NK-92 (cell line): Measurements from ENCODE around the gene FAIM2.

ENCODE experiments used
- DNase-seq: peaks from one replicate; lab custom pipeline; 2025; ENCODE audit not compliant: unreplicated experiment; lab: John Stamatoyannopoulos, UW

The FAIM2 gene

DNA sequence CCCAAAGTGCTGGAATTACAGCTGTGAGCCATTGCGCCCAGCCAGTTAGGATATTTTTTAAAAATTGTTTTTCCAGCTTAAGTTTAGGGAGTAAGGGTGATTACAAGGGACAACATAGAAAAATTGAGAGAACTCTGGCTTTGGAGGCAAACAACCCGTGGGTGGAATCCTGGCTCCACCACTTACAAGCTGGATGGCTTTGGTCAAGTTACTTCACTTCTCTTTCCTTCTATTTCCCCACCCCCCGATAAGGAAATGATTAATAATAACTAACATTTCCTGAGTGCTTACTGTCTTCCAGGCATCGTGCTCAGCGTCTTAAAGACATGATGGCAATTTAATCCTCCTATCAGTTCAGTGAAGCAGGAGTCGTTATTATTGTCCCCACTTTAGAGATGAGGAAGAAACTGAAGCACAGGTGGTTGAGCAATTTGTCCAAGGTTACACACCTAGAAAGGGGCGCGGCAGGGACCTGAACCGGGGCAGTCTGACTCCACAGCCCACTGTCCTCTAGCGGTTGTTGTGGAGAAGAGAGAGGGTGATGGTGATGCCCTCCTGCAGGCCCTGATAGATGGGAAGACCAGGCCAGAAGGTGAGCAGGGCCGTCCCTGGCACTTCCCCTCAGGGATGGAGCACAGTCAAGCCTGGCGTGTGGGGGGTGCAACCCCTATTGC, 16.7 kb upstream of the FAIM2 start:
- no peak for DNase-seq

DNA sequence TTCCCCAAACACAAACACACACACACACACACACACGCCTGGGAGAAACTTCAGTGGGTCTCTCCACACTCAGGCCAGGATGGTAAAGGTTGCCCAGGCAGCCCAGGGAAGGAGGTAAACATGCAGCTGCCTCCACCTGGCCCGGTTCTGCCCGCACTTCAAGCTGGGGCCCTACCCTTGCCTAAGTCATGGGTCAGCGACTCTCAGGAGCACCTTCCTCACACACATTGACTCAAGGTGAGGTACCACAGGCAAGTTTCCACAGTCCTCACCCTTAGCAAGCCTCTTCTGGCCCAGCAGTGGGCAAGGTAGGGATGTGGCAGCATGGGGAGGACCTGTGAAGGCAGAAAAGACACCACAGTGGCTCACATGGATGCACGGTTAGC, 14.1 kb upstream of the FAIM2 start:
- DNase-seq: no peak

DNA sequence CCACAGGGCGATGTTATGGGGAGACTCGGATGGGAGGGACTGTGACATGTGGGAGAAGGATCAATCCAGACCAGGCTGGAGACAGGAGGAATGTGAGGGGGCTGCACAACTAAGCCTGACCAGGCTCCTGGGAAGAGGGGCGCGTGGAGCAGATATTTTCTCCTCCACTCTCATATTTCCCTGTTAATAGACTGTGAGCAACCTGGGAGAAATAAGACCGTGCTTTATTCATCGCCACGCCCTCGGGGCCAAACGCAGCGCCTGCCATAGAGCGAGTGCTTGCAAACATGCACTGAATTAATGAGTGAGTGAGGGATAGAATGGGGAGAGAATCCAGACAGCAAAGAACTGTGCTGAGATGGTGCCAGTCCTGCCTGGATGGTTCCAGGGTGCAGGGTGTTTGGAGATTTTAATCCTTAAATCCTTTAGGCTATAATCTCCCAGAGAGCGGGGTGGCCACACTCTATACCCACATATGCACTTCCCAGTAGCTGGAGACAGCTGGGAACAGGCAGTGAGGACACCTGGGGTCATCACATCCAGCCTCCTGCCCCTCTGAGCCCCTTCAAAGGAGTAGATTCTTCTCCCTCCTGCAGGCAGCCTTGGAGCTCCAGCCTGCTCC, 13.6 kb upstream of the FAIM2 start:
- no peak for DNase-seq

DNA sequence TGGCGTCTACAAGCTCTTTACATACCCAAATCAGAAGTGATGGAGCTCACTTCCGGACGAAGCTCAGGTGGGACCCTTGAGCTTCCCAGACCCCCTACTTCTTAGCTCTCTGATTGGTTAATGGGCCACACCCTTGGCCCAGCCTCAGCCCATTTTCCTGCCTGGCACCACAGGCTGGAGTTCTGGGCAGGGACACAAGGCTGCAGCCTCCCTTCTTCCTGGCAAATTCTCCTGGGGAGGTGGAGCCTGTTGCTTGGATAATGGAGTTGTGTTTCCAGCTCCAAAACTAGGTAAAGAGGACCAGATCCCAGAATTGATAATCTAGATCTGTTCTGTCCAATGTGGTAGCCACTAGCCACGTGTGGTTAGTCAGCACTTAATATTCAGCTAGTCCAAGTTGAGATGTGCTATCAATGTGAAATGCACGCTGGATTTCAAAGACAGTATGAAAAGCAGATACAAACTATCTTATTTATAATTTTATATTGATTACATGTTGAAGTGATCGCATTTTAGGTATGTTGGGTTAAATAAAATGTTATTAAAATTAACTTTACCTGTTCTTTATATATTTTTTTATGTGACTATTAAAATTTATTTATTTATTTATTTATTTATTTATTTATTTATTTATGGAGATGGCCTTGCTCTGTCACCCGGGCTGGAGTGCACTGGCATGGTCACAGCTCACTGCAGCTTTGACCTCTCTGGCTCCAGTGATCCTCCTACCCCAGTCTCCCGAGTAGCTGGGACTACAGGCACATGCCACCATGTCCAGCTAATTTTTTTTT, 12.6 kb upstream of the FAIM2 start:
- DNase-seq: no peak

DNA sequence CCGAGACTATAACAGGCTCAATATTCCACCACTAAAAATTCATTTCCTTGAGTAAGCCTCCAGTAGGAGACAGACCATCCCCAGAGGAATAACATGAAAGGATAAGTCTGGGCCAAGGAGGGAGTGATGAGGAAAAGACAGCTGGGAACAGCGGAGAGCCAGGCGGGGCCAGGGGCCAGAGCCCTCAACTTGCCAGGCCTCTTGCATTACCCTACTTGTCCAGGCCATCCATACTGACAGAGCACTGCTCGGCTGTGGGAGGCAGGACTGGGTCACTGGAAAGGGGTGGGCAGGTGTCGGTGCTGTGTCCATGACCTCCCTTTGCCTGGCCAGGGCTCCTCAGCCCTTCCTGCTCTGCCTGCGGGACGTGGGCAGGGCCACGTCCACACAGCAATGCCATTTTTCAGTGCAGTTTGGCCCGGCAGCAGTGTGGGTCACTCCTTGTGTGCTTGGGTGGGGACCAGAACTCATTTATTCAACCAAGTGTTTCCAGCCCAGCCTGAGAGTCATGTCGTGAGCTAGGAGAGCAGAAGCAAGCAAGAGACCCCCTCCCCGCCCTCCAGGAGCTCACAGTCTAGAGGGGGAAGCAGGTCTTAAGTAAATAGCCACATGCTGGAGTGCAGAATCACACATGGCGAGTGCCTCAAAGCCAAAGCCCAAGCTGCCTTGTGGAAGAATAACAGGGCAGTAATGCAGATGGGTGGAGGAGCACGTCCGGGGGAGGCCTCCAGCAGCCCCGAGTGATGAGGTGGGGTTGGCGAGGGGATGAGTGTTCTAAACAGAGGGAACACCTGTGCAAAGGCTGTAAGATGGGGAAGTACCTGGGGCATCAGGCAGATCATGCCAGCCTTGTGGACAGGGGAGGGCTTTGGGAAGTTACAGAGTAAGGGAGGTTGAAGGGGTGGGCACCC, 8.9 kb upstream of the FAIM2 start:
- no peak for DNase-seq

DNA sequence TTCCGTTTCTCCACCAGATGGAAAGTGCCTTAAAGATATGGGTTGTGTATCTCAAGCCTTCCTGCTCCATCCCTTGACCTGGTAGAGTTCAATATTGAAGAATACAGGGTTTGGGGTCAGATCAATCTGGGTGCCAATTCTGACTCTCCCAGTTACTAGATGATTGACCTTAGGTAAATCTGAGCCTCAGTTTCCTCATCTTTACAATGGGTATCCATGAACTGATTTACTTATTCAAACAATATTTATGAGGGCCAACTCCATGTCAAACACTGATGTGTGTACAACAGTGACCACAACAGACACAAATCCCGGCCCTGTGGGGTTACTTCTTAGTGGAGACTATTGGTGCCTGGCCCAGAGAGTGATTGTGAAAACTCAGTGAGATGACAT, 7.5 kb upstream of the FAIM2 start:
- no peak for DNase-seq

DNA sequence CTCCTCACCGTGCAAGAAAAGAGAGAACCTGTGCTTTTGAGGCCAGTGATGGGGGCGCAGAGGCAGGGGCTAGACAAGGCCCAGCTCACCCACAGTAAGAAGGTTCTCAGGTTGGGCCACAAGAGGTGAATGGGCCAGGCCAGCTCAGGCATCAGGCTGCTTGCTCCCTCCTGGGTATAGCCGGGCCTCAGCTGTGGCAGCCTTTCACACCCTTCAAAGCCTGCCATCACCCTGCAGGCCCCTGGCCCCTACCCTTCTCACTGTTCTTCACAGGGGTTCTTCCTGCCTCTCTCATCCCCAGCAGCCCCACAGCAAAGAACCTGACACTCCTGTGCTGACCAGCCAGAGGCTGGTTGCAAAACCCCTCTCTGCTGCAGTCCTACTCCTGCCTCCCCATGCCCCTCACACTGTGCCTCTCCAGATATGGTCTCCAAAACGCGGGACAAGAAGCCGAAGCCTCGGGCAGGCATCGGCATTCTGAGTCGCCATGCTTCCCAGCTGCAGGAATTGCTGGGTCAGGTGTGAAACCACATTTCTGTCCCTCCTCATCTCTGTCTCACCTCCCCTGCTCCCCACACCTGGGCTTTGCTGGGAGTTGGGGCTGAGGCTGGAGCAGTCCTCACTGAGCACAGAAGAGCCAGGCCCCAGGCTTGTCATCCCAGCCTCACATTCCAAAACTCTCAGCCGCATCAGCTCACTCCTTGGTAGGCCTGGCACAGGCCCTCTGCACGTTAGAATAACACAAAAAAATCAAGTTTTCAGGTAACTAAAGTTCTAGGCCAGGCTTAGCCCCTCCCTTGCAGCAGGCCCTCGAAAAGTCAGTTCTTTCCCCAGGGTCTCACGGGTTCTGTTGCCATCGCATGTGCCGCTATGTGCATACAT, 6.9 kb upstream of the FAIM2 start:
- DNase-seq: no peak

DNA sequence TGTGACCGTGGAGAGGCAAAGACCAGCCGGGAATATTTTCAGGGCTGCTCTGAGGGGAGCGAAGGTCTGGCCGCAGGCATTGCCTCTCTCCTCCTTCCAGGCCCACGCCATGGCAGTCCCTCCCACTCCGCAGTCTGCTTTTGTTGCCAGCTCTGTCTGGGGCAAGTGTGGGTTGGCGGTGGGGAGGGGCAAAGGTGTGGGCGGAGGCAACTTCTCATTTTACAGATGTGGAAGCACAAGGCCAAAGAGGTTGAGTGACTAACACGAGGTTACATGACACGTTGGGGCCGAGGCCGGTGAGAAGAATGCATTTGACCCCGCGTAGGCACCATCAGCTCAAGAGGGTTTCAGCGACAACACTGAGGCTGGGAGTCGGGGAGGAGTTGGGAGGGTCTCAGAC, 6.1 kb upstream of the FAIM2 start:
- no peak for DNase-seq

DNA sequence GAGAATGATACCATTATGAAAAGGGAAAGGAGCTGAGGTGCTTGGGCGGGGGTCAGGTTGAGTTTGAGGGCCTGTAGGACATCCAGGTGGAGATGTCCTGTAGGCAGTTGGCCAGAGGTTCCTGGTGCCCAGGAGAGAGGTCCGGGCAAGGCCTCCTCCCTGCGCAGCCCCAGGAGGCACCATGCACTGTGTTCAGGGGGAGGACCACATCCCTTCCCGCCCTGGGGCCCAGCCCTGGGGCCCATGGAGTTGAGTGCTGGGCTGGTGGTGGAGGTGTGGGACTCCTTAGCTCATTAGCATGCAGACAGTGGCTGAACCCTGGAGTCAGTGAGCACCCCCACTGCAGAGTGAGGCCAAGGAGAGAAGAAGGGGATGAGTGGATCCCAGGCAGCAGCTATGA, 5.7 kb upstream of the FAIM2 start:
- no peak for DNase-seq

DNA sequence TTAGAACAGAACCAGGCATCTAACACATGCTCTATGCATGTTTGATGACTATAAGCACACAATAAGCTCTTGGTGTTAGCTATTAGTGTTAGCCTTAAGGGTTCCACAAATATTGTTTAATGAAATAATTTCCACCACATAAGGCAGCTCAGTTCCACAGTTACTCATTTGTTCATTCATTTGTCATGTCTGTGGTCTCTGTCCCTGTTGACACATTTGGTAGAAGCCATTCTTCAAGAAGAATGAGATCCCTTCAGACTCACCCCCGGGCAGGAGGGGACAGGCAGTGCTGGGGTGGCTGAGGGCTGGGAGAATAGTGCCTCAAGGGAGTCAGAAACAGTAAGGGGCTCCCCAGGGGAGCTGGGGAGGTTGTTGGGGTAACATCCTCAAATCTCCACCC, 3.7 kb upstream of the FAIM2 start:
- no peak for DNase-seq

DNA sequence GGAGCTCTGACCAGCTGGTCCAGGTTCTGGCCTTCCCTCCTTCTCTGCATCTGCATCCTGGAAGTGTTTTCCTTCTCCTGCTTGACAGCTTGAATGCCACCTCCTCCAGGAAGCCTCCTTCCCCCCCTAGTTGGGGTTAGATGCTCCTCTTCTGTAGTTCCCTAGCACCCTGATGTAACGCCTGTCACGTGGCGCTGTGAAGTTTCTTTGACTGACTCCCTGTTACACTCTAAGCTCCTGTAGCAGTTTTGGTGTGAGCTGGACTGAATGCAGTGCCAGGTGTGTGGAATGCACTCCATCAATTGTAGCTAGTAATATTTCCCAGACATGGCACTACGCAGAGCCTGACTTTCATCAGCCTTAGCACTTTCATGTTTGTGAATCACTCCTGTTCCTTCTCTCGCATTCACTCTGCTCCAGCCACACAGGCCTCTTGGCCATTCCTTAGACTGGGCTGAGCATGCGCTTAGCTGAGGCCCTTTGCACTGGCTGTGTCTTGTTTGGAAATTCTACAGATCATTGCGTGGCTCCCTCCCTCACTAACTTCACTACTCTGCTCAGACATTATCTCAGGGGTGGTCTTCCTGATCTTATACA, 2.1 kb upstream of the FAIM2 start:
- DNase-seq: no peak

DNA sequence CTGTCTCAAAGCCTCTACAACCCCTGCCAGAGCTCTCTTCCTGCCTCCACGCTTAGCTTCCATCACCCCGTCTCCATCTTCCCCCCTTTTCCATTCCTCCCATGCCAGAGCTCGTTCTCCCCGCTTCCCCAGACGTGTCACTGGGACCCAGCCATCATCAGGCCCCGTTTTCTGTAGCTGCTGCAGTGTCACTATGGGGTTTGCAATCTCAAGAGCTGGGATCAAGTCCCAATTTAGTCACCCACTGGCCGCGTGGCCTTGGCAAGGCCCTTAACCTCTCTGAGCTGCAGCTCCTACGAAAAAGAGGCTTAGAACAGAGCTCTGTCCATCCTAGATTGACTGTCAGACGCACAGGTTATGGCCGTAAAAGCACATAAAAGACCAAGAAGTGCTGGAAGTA, 901 bp upstream of the FAIM2 start:
- no peak for DNase-seq

DNA sequence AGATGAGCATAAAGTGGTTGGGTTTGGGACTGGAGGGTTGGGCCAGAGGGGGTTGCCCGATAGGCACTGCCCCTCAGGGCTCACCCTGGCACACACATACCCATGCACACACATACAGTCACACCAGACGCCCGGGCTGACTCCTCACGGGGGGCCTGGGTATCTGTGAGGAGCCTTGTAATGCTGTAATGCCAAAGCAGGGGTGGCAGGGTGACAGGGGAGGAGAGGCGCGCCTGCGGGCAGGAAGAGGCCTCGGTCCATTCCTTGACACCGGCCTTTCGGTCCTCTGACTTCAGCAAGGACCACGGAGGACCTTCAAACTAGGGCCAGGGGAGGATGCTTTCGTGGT, 375 bp downstream of the FAIM2 start:
- DNase-seq: no peak

DNA sequence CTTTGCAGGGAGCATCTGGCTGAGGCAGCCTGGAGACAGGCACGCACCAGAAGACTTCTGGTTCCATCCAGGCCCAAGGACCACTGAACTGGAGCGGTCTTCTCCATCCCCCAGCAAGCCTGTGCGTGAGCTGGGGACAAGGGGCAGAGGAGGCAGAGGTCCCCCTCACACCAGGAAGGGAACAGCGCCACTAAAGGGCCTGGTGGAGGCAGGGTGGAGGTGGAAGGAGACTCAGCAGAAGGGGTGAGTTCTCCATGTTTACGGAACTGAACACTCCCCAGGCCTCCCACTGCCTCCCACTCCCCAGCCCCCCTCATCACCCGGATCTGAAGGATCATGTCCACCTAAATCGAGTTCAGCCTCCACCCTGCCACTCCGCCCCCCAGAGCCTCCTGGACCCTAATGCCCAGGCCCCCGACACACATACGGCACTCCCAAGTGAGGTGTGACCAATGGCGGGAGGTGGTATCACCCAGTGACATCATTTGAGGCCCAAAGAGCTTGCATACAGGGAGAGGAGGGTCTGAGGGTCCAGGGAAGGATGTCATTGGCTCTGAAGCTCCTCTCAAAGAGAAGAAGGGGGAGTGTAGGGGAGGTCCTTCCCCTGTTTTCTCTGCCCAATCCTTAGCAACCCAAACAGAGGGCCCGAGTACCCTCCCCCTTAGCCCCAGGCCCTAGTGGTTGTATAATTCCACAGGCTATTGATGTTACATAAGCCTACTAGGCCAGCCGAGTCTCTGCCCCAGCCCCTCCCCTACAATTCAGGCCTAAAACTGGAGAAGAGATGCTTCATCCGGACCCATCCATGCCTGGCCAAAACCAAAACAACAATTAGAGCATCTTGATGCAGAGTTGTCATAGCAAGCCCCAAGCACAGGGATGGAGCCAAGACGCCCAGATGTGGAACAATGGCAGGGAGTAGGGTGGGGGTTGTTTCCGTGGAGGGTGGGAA, 1.0 kb downstream of the FAIM2 start:
- DNase-seq: no peak

DNA sequence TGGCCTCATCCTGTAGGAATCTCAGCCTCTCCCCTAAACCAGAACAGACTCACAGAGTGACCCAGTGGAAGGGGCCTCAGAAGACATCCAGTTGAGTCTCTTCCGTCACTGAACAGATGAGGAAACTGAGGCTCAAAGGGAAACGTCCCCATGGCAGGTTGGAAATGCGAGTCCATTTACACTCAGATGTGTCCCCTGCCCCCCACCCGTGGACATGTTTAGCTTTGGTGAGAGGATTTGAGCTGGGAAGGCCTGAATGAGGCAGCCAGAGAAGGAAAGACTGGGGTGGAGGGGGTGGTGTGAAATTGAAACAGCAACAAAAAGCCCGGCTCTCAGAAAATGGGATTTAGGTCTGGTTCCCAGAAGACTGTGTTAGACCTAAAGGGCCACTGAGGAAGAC, 1.7 kb downstream of the FAIM2 start:
- DNase-seq: no peak

DNA sequence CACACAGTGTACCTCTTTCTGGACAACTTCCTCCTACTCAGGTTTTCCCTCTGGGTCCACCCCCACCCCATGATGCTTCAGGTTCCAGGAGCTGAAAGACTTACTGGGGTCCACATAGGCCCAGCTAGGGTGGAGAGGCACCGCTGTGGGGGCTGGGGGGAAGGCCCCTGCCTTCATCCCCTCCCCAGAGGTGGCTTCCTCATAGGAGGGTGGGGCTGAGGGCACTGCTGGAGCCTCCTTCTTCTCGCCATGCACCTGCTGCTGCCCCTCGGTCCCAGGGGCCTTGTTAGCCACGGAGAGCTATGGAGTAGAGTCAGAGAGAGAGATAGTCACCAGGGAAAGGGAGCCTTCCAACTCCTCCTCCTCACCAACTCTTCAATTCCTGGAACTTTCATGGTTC, 2.7 kb downstream of the FAIM2 start:
- DNase-seq: no peak

DNA sequence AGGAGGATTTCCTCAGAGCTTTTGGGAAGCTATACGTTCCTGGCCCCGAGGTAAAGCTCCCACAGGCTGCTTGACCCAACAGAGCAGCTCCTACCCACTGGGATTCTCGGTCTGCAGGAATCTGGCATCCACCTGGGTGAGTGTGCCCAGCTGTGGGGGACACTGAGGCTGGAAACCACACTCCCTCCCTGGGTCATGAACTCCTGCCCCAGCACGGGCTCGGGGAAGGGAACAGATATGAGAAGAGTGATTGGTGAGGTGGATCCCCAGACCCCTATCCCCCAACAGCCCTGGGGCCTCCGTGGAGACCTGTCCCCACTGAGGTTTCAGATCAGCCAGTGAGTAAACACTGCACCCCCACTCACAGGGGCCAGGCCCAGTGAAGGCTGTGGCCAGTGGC, 3.3 kb downstream of the FAIM2 start:
- DNase-seq: no peak

DNA sequence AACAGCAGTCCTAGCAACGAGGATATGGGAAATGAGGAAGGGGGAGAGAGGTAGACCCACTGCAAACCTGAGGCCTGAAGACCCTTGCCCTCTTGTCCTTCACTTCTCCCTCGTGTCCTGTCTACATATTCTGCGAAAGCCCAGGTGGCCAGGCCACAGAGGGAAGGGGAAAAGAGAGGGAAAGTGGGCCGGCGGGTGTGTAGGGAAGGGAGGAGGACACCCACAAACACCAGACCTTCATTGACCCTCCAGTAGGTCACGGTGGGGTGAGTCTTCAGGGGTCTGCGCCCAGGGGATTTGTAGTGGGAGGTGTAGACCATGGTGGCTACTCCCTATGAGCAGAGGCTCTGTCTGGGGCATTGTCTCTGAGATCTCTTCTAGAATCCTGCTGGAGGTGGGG, 3.8 kb downstream of the FAIM2 start:
- DNase-seq: no peak

DNA sequence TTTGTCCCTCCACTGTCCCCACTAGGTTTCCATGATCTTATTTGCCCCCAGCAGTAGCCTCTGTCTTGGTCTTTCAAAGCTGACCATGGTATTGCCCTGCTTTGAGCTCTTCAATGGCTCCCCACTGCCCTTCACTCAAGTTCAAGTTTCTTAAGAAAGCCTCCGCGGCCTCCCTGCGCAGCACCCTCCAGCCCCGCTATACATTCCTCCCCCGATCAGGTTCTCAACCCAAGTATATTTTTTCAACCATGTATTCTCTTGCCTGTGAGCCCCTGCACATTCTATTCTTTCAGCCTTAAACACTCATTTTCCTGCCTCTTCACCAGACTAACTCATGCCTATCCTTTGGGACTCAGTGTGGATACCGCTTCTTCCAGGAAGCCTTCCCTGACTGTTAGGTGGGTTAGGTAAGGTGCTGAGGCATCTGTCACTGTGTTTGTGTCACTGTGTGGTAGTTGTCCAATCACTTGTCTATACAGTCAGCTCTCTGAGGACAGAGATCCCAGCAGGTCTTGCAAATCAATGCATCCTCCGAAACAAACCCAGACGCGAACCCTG, 4.3 kb downstream of the FAIM2 start:
- DNase-seq: no peak
